GM19193 (cell line): ENCODE results near the gene IL21R.

Source experiments
- POLR2A ChIP-seq: IDR thresholded peaks from 4 replicates; pipeline ENCODE4 v1.6.1; 2011; ENCODE audit not compliant: insufficient read depth, insufficient read length; ENCODE audit errors: extremely low read depth

The IL21R gene

DNA sequence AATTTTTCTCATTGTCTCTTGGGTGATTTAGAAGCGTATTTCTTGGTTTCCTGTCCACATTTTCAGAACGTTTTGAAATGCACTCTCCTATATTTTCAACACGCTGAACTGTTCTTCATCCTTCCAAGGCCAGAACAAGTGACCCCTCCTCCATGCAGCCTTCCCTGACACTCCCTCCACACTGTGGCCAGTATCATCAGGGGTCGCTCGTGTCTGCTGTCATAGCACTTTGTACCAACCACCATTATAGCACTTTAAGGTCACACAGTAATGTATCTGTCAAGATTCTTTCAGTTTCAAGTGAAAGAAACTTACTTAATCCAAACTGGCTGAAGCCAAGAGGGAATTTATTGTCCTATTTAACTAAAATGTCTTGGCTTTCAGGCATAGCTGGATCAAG is 17.5 kb upstream of the IL21R start:
- TF ChIP-seq POLR2A: no peak

GRCh38 chr16:27385398-27385797 is 16.6 kb upstream of the IL21R start:
- no peak for TF ChIP-seq POLR2A

- TF ChIP-seq POLR2A: no peak
These were observed 15.3 kb upstream of the IL21R start for GRCh38 chr16:27386674-27387073.

DNA sequence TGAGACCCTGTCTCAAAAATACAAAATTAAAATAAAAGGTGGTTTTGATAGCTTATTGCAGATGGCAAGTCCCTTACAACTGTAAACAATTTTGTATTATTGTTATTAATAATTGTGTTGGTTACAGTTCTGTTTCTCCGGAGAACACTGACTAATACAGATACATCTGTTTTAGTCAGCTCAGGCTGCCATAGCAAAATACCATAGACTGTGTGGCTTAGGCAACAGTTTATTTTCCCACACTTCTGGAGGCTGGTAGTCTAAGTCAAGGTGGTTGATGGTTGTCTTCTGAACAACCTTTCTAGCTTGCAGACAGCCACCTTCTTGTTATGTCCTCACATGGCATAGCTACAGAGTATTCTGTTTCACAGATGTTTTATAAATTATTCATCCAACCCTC is 14.2 kb upstream of the IL21R start:
- TF ChIP-seq POLR2A: no peak

- TF ChIP-seq POLR2A: no peak
These were observed 12.6 kb upstream of the IL21R start for GRCh38 chr16:27389272-27389961.

DNA sequence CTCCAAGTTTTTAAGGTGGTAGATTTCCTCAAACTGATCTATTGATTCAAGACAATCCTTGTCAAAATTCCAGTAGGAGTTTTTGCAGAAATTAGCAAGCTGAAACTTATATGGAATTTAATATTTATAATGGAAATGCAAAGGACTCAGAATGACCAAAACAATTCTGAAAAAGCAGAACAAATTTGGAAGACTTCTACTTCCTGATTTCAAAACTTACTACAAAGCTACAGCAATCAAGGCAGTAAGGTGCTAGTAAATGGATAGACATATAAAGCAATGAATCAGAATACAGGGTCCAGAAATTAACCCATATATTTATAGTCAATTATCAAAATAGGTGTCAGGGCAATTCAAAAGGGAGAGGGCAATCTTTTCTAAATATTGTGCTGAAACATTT is 11.8 kb upstream of the IL21R start:
- no peak for TF ChIP-seq POLR2A

DNA sequence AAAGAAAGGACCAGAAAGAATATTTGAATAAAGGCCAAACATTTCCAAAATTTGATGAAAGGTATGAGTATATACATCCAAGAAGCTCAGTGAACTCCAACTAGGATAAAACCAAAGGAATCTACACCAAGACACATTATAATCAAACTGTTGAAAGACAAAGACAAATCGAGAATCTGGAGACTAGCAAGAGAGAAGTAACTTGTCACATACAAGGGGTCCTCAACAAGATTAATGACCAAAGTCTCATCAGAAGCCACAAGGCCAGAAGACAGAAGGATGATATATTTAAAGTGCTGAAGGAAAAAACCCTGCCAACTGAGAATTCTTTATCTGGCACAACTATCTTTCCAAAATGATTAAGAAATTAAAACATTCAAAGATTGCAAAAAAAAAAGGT is 9.3 kb upstream of the IL21R start:
- TF ChIP-seq POLR2A: no peak

DNA sequence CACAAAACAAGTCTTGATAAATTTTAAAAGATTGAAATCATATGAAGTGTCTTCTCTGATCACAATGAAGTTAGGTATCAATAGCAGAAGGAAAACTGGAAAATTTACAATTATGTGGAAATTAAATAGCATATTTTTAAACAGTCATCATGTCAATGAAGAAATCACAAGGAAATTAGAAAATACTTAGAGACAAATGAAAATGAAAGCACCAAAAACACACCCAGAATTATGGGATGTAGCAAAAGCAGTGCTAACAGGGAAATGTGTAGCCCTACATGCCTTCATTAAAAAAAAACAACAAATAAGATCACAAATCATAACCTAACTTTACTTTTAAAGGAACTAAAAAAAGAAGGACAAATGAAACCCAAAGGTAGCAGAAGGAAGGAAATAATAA is 7.5 kb upstream of the IL21R start:
- no peak for TF ChIP-seq POLR2A

GRCh38 chr16:27398894-27399853 is 2.8 kb upstream of the IL21R start:
- TF ChIP-seq POLR2A: no peak

DNA sequence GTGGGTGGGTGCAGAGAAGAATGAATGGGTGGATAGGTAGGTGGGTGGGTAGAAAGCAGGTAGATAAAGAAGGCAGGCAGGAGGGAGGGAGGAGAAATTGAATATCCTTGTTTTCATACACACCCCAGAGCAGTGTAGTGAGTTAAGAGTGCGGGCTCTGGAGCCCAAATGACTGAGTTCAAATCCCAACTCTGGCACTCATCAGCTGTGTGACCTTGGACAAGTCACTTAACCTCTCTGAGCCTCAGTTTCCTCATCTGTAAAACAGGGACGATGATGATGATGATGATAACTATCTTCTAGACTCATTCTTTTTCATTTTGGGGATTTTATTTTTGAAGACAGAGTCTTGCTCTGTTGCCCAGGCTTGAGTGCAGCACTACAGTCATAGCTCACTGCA is 2.0 kb upstream of the IL21R start:
- no peak for TF ChIP-seq POLR2A

DNA sequence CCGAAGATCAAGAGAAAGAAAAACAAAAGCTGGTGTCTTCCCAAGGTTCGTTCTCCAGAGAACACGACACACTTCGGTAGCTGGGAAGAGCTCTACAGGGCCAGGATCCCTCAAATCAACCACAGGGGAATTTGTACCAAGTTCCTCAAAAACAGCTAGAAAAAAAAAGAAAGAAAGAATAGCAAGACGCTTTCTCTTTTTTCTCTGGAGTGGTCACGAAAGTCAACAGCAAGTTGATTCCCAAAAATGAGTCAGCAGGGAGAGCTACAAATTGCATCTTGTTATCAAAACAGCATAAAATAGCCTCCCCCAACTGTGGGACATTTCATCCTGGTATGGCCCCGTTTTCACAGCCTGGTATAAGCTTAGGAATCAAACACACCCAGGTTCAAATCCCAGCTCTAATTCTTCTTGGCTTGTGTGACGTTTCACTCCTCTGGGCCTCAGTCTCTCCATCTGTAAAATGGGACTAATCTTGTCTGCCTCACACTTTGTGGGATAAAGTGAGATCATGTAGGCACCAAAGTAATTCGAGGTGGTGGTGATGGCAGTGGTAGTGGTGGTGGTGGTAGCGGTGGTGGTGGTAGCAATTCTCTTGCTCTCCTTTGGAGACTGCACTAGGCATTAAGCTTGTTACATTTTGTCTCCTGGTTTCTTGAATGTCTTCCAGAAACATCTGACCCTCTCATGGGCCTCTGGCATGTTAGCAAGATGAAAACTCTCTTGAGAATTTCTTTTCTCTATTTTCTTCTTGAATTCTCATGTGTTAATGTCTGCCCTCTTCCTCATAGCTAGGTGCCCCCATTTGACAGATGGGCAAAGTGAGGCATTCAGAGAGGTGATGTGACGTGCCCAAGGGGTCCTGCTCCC is 988 bp upstream of the IL21R start:
- no peak for TF ChIP-seq POLR2A

DNA sequence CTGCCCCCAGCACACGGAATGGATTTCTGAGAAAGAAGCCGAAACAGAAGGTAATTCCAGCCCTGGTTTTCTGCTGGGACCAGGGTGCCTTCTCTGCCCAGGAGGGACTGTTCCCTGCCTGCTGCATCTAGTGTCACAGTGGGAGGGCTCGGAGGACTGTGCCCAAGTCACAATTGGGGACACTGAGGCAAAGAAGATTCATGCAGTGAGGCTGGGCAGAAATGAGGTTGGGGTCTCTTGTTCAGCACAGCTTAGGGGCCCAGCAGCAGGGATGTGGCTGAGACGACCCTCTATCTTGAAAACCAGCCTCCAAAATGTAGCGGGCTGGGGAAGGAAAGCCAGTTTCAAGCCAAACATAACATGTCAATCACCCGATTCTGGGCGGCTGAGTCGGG is 592 bp downstream of the IL21R start:
- TF ChIP-seq POLR2A: no peak

DNA sequence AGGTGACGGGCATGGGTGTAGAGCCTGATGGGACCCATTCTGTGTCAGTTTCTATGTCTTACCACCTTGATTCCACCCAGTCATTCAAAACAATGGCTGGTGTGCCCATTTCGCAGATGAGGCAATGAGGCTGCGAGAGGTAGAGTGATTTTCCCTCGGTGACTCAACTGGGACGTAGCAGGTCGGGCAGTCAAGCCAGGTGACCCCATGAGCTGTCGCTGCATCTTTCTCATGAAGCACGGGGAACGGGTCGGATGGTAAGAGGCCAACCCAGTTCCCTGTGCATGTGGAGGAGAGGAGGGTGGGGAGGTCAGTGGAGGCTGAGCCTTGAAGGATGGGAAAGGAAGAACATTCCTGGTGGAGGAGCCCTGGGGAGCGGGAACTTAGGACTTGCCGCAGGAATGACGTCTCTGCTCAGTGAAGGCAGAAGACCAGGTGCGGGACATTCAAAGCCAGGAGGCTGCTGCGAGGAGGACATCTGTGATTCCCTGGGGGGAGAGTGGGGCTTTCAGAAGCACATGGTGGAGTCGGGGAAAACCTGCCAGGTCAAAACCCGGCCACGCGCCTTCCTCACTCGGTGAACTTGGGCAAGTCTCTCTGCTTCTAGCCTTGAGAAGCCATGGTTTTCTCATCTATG is 1.1 kb downstream of the IL21R start:
- TF ChIP-seq POLR2A: no peak

DNA sequence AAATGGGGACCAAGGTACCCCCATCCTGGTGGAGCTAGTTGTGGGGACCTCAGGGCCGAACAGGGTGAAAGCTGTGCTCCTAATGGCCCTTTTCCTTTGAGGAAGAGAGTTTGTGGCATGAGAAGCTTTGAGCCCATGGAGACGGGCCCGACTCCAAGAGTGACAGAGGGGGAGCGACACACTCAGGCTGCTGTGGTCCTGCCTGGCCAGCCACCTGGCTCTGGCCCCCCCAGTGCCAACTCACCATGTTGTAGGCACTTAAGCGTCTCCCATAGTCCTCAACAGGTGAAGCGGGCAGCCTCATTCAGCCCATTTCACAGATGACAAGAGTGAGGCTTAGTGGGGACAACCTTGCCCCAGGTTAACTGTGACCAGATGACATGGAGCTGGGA is 1.6 kb downstream of the IL21R start:
- TF ChIP-seq POLR2A: no peak
